ENCODE measurements around the gene NXNL1. TPM values are rescaled to one million over a fixed set of nuclear protein-coding genes. Genes with fewer than 3 reads are reported as not detected.

The NXNL1 gene
- total and polyA plus RNA-seq, 2 of the 8 experiments (the other 6 are each of a cell fraction or from before 2014, with no cell fraction given), result not detected

DNA sequence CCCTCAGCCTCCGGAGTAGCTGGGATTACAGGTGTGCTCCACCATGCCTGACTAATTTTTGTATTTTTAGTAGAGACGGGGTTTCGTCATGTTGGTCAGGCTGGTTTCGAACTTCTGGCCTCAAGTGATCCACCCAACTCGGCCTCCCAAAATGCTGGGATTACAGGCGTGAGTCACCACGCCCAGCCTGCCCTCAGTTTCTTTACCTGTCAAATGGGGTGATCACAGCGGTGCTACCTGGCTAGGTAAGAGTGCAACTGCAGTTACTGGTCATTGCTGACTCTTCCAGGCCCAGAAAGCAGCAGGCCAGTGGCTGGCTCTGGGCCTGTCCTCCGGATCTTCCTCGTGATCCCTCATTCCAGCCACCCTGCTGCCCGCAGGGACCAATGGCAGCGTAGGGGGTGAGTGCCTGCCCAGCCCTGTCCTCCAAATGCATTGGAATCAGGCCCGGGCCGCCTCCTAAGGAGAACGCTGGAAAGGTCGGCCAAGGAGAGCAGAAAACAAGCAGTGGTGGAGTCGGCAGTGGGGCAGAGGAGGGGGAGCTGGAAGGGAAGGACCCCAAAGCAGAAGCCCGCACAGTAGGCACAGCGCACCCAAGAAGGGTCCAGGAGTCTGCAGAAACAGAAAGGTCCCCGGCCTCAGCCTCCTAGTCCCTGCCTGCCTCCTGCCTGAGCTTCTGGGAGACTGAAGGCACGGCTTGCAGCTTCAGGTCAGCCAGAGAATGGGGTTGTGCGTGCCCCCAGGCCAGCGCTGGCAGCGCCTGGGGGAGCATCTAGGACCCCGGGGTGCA lies 7.8 kb upstream of the NXNL1 start:
- Histone ChIP-seq H3K27me3 (replicated peaks in 1 of 4; ENCODE audit: control insufficient read depth in 3 of 4, extremely low read depth in 1 of 4, insufficient read depth in 3 of 4, low read length in 3 of 4) (peaks cover 0 to 11% (median 5%) of the 10 kb centered on the region in 4 experiments; a peak in 3 of 7 replicates), H4K20me1 (replicated peaks in 1 of 2; ENCODE audit: control insufficient read depth in 1 of 2, insufficient read depth in 2 of 2, low read length in 2 of 2) (no peaks in the 10 kb centered on the region), H3K56ac (replicated peaks; ENCODE audit: insufficient read length, low read depth, low read length) (no peak overlapping the region), H2BK15ac (ENCODE audit: low read length) (no peak overlapping the region), H4K8ac (ENCODE audit: extremely low read depth, insufficient read depth, low read length) (no peak overlapping the region), H2BK120ac (replicated peaks; ENCODE audit: low read depth, low read length) (no peak overlapping the region), H3K79me1 (ENCODE audit: low read depth, low read length) (no peaks in the 10 kb centered on the region), H4K5ac (ENCODE audit: insufficient read length, low read depth, low read length) (no peak overlapping the region), H3K23me2 (ENCODE audit: low read depth, low read length) (peaks cover 16% of the 10 kb centered on the region; the same call in 1 of the 2 replicates), H4K91ac (replicated peaks; ENCODE audit: insufficient read length, low read length) (no peak overlapping the region), H2AFZ (ENCODE audit: low read length) (peak overlapping the region; percentile 43; the same call in 1 of the 2 replicates), H3K23ac (ENCODE audit: insufficient read length) (no peak overlapping the region), H3K4me1 (replicated peaks in 1 of 4; ENCODE audit: control insufficient read depth in 3 of 4, insufficient read depth in 4 of 4, low read length in 3 of 4) (peaks cover 0 to 20% (median 8%) of the 10 kb centered on the region in 4 experiments; a peak in 5 of 7 replicates), H2AK5ac (ENCODE audit: low read depth, low read length) (peak overlapping the region; percentile 80; the same call in 1 of the 2 replicates), H2BK12ac (ENCODE audit: low read depth, low read length) (no peak overlapping the region), H3K4ac (replicated peaks; ENCODE audit: insufficient read length, low read depth, low read length) (no peak overlapping the region), H2BK20ac (ENCODE audit: low read length) (no peak overlapping the region), H3K27ac (ENCODE audit: low read depth, low read length) (no peak overlapping the region), H3K9me3 (ENCODE audit: insufficient read depth in 2 of 2, low read depth in 1 of 2, low read length in 1 of 2) (no peaks in the 10 kb centered on the region), H3K4me2 (ENCODE audit: insufficient read depth in 1 of 2, low read depth in 2 of 2, low read length in 2 of 2) (peak overlapping the region; percentile 89 to 91), H3K4me3 (ENCODE audit: extremely low read depth in 1 of 4, insufficient read depth in 2 of 4, low read depth in 3 of 4, low read length in 4 of 4) (peak overlapping the region; percentile 70 to 84 (median 76); a peak in 7 of 8 replicates), H3K79me2 (ENCODE audit: control insufficient read depth in 1 of 2, insufficient read depth in 2 of 2, low read length in 2 of 2) (no peaks in the 10 kb centered on the region), H3K36me3 (ENCODE audit: control insufficient read depth in 2 of 4, insufficient read depth in 4 of 4, low read length in 3 of 4) (no peaks in the 10 kb centered on the region), H3K9ac (replicated peaks in 1 of 4; ENCODE audit: extremely low read depth in 1 of 4, low read depth in 3 of 4, low read length in 3 of 4) (0 out of 7 replicates have a peak overlapping the region, but pooled peaks of 1 of the 4 experiments have one; percentile 6), H3K14ac (ENCODE audit: insufficient read length) (no peak overlapping the region), H2BK5ac (ENCODE audit: low read depth, low read length) (no peak overlapping the region), H3K18ac (ENCODE audit: extremely low read depth, low read length) (no peak overlapping the region)
- WGBS, 2 experiments (ENCODE audit: extremely low coverage in 1 of 2, insufficient coverage in 1 of 2, insufficient read length in 1 of 2, insufficient replicate concordance in 2 of 2, low coverage in 1 of 2, low lambda C conversion rate in 2 of 2, missing lambda C conversion rate in 1 of 2), result 68% methylated on average over 22 of the region's 25 CpGs; no CpG with 5 or more reads in 1 of the 2 experiments
- ChIA-PET CTCF (ENCODE audit: partially characterized antibody) (interaction anchor here (0.8 to 4.3 kb wide), 11 partner anchors 14 to 138 kb away, joined by 3 to 39 read pairs (median 3); partner anchors contain the start of gene CCDC194), POLR2A (ENCODE audit: partially characterized antibody) (interaction anchor here (0.6 to 1.1 kb wide), 3 partner anchors 10 to 44 kb away, joined by 3 read pairs; no protein-coding TSS in a partner anchor)
- FAIRE-seq (no peak), DNase-seq (ENCODE audit: low read depth in 1 of 2, low spot score in 2 of 2) (no peak)

All from H1 (cell line).